Measurements from ENCODE around the gene ZNF791.

The ZNF791 gene

GRCh38 chr19:12646551-12646950 lies 35.8 kb downstream of the ZNF791 start:
- no peak for TF ChIP-seq POLR2AphosphoS5 (IDR thresholded peaks at IDR 0.05; ENCODE audit: low read depth, low read length)

GRCh38 chr19:12647047-12647446 lies 36.3 kb downstream of the ZNF791 start:
- TF ChIP-seq POLR2AphosphoS5 (IDR thresholded peaks at IDR 0.05; ENCODE audit: low read depth, low read length) (no peak), FOXP2 (optimal IDR thresholded peaks at IDR 0.05; ENCODE audit: borderline replicate concordance, extremely low read depth, extremely low read length, insufficient read depth) (no peak), SIN3A (IDR thresholded peaks at IDR 0.05; ENCODE audit: borderline replicate concordance, insufficient read depth, low read length) (no peak), REST (IDR thresholded peaks at IDR 0.05; ENCODE audit: insufficient read depth in 1 of 2, low read depth in 2 of 2, low read length in 2 of 2) (no peak), TAF1 (IDR thresholded peaks at IDR 0.05; ENCODE audit: borderline replicate concordance, insufficient read depth, low read length) (no peak)

- TF ChIP-seq REST (IDR thresholded peaks at IDR 0.05; ENCODE audit: insufficient read depth in 1 of 2, low read depth in 2 of 2, low read length in 2 of 2) (no peak), TAF1 (IDR thresholded peaks at IDR 0.05; ENCODE audit: borderline replicate concordance, insufficient read depth, low read length) (no peak), POLR2AphosphoS5 (IDR thresholded peaks at IDR 0.05; ENCODE audit: low read depth, low read length) (no peak), SIN3A (IDR thresholded peaks at IDR 0.05; ENCODE audit: borderline replicate concordance, insufficient read depth, low read length) (no peak), FOXP2 (optimal IDR thresholded peaks at IDR 0.05; ENCODE audit: borderline replicate concordance, extremely low read depth, extremely low read length, insufficient read depth) (no peak)
Observed at GRCh38 chr19:12647490-12648071, 36.9 kb downstream of the ZNF791 start.

- TF ChIP-seq POLR2AphosphoS5 (IDR thresholded peaks at IDR 0.05; ENCODE audit: low read depth, low read length) = no peak
- no peak for TF ChIP-seq SIN3A (IDR thresholded peaks at IDR 0.05; ENCODE audit: borderline replicate concordance, insufficient read depth, low read length)
- TF ChIP-seq FOXP2 (optimal IDR thresholded peaks at IDR 0.05; ENCODE audit: borderline replicate concordance, extremely low read depth, extremely low read length, insufficient read depth) = no peak
- no peak for TF ChIP-seq TAF1 (IDR thresholded peaks at IDR 0.05; ENCODE audit: borderline replicate concordance, insufficient read depth, low read length)
- TF ChIP-seq REST (IDR thresholded peaks at IDR 0.05; ENCODE audit: insufficient read depth in 1 of 2, low read depth in 2 of 2, low read length in 2 of 2) = no peak
Observed at GRCh38 chr19:12648088-12648487, 37.4 kb downstream of the ZNF791 start.

- no peak for TF ChIP-seq REST (IDR thresholded peaks at IDR 0.05; ENCODE audit: insufficient read depth in 1 of 2, low read depth in 2 of 2, low read length in 2 of 2)
- no peak for TF ChIP-seq TAF1 (IDR thresholded peaks at IDR 0.05; ENCODE audit: borderline replicate concordance, insufficient read depth, low read length)
- TF ChIP-seq FOXP2 (optimal IDR thresholded peaks at IDR 0.05; ENCODE audit: borderline replicate concordance, extremely low read depth, extremely low read length, insufficient read depth) = no peak
- TF ChIP-seq POLR2AphosphoS5 (IDR thresholded peaks at IDR 0.05; ENCODE audit: low read depth, low read length) = no peak
- TF ChIP-seq SIN3A (IDR thresholded peaks at IDR 0.05; ENCODE audit: borderline replicate concordance, insufficient read depth, low read length) = no peak
Observed at GRCh38 chr19:12649941-12650340, 39.2 kb downstream of the ZNF791 start.

All from PFSK-1 (cell line).